MCF 10A (cell line): Measurements from ENCODE around the gene SIPA1. TPM values are rescaled to one million over a fixed set of nuclear protein-coding genes. Genes with fewer than 3 reads are reported as not detected.

ENCODE experiments used
- BruUV-seq: library from RNA; stranded (reverse); fragments of 400-500 nt; replicated peaks from 2 replicates; lab custom pipeline; 2021; lab: Mats Ljungman, UMichigan
- CTCF ChIA-PET: fragments of 300-600 bp; sonication (Branson Sonifier 250); formaldehyde crosslinking; extraction: SDS; loops from one replicate; lab custom pipeline; 2021; ENCODE audit warnings: antibody characterized with exemption, inconsistent platforms; lab: Yijun Ruan, JAX
- POLR2A ChIA-PET: fragments of 300-600, 350-650 bp; sonication (Branson Sonifier 250); formaldehyde crosslinking; extraction: SDS; loops from one replicate; lab custom pipeline; 2020; ENCODE audit warnings: antibody characterized with exemption, inconsistent platforms; lab: Yijun Ruan, JAX
- DNase-seq: peaks from one replicate; pipeline ENCODE4 v3.0.0-alpha.2; 2018; ENCODE audit not compliant: unreplicated experiment
- H3K27ac Mint-ChIP-seq: one replicate; pipeline ENCODE4 v1.8.0; 2022; ENCODE audit warnings: mild to moderate bottlenecking, low read depth, mixed read lengths; ENCODE audit not compliant: unreplicated experiment
- H3K27me3 Mint-ChIP-seq: one replicate; pipeline ENCODE4 v1.8.0; 2022; ENCODE audit warnings: mixed read lengths; ENCODE audit not compliant: insufficient read depth, unreplicated experiment
- H3K36me3 Mint-ChIP-seq: one replicate; pipeline ENCODE4 v1.8.0; 2022; ENCODE audit warnings: mild to moderate bottlenecking, moderate library complexity, mixed read lengths; ENCODE audit not compliant: insufficient read depth, unreplicated experiment
- H3K4me1 Mint-ChIP-seq: one replicate; pipeline ENCODE4 v1.8.0; 2022; ENCODE audit warnings: mixed read lengths; ENCODE audit not compliant: insufficient read depth, unreplicated experiment
- H3K4me3 Mint-ChIP-seq: one replicate; pipeline ENCODE4 v1.8.0; 2022; ENCODE audit warnings: mild to moderate bottlenecking, moderate library complexity, mixed read lengths; ENCODE audit not compliant: unreplicated experiment
- H3K9me3 Mint-ChIP-seq: one replicate; pipeline ENCODE4 v1.8.0; 2022; ENCODE audit warnings: mixed read lengths; ENCODE audit not compliant: unreplicated experiment
- intact Hi-C: fragments of 100-400 bp; cut with micrococcal nuclease; formaldehyde crosslinking; loops from 2 replicates; pipeline ENCODE4 v1.14.1; 2022
- microRNA-seq: library from miRNA; unstranded; fragments of <30 nt; microRNA quantifications from one replicate; pipeline ENCODE4 v1.2.0, GENCODE V29; 2022
- total RNA-seq: library from RNA; stranded (reverse); gene quantifications from 2 replicates; pipeline ENCODE4 v1.2.3, GENCODE V29; 2022
- TF ChIP-seq, protein P1 (sequence below): fragments of 200-600 bp; IDR thresholded peaks from one replicate; pipeline ENCODE4 v1.8.0; 2022; ENCODE audit warnings: antibody characterized with exemption, mild to moderate bottlenecking; ENCODE audit not compliant: unreplicated experiment

The SIPA1 gene
- total RNA-seq, 1 experiment from 2014 or later: 4.9 TPM

DNA sequence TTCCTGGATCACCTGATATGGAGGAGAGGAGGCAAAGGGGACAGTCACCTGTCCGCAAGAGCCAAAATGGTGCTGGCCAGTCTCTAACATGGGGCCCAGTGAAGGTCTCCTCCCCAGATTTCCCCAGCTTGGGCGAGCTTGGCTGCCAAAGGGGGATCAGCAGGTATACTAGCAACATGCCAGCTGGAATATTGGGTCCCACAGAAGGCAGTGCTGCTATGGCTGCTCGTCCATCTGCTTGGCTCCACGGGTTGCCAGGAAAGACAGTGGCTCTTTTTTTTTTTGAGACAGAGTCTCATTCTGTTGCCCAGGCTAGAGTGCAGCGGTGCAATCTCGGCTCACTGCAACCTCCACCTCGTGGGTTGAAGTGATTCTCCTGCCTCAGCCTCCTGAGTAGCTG, 61.4 kb downstream of the SIPA1 start:
- no peak for DNase-seq
- Mint-ChIP-seq H3K27me3 (peaks cover 56% of the 10 kb centered on the region), H3K4me1 (no peaks in the 10 kb centered on the region), H3K36me3 (no peaks in the 10 kb centered on the region), H3K27ac (no peak overlapping the region), H3K4me3 (no peak overlapping the region), H3K9me3 (no peaks in the 10 kb centered on the region)
- BruUV-seq: no TSS peak
- ChIA-PET POLR2A (interaction anchor here (0.6 kb wide), 1 partner anchor 21 kb away, joined by 3 read pairs; no protein-coding TSS in a partner anchor), CTCF (no interaction called here)
- TF ChIP-seq, protein P1, sequence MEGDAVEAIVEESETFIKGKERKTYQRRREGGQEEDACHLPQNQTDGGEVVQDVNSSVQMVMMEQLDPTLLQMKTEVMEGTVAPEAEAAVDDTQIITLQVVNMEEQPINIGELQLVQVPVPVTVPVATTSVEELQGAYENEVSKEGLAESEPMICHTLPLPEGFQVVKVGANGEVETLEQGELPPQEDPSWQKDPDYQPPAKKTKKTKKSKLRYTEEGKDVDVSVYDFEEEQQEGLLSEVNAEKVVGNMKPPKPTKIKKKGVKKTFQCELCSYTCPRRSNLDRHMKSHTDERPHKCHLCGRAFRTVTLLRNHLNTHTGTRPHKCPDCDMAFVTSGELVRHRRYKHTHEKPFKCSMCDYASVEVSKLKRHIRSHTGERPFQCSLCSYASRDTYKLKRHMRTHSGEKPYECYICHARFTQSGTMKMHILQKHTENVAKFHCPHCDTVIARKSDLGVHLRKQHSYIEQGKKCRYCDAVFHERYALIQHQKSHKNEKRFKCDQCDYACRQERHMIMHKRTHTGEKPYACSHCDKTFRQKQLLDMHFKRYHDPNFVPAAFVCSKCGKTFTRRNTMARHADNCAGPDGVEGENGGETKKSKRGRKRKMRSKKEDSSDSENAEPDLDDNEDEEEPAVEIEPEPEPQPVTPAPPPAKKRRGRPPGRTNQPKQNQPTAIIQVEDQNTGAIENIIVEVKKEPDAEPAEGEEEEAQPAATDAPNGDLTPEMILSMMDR: no peak
- intact Hi-C loops: no loop called here

GRCh38 chr11:65700399-65700798, 62.5 kb downstream of the SIPA1 start:
- H3K9me3 Mint-ChIP-seq: no peaks in the 10 kb centered on the region
- POLR2A ChIA-PET: no interaction called here

More at GRCh38 chr11:65700399-65700798, 62.5 kb downstream of the SIPA1 start:
- Mint-ChIP-seq H3K27ac (no peak overlapping the region), H3K4me1 (no peaks in the 10 kb centered on the region), H3K27me3 (peaks cover 56% of the 10 kb centered on the region), H3K4me3 (no peak overlapping the region), H3K36me3 (no peaks in the 10 kb centered on the region)
- intact Hi-C loops: no loop called here
- no TSS peak for BruUV-seq
- DNase-seq: no peak
- CTCF ChIA-PET: interaction anchor here (0.6 kb wide), 2 partner anchors 130 to 350 kb away, joined by 3 to 4 read pairs; no protein-coding TSS in a partner anchor
- TF ChIP-seq, protein P1: no peak

Small RNAs within 50 kb of the gene (microRNA-seq; reads per million reads assigned to microRNA genes)
- gene MIR4489 (not detected), gene MIR4690 (1.3 reads per million, percentile 3 among the genes with 10 or more reads in this experiment)

Other genes starting within 250 kb of the SIPA1 start
- 1,026 and 1,292 TPM in 2 replicates for gene NEAT1, start 215.3 kb upstream of the SIPA1 start, total RNA-seq
- 10,851 and 12,068 TPM in 2 replicates for gene MALAT1, start 139.1 kb upstream of the SIPA1 start, total RNA-seq
- 70.9 and 75.5 TPM in 2 replicates for gene SCYL1, start 113.0 kb upstream of the SIPA1 start, total RNA-seq
- gene LTBP3, start 79.7 kb upstream of the SIPA1 start, total RNA-seq: 10.6 and 11.0 TPM in 2 replicates
- gene ZNRD2, start 67.6 kb upstream of the SIPA1 start, total RNA-seq: 65.4 and 68.5 TPM in 2 replicates
- 16.7 and 21.6 TPM in 2 replicates for gene FAM89B, start 65.6 kb upstream of the SIPA1 start, total RNA-seq
- gene EHBP1L1, start 62.0 kb upstream of the SIPA1 start, total RNA-seq: 31.3 and 40.6 TPM in 2 replicates
- 0.25 TPM in 1 of 2 replicates, not detected in the other for gene KCNK7, start 42.3 kb upstream of the SIPA1 start, total RNA-seq
- 35.2 and 39.7 TPM in 2 replicates for gene MAP3K11, start 23.9 kb upstream of the SIPA1 start, total RNA-seq
- gene PCNX3, start 22.3 kb upstream of the SIPA1 start, total RNA-seq: 40.9 and 45.8 TPM in 2 replicates
- 82.1 and 83.0 TPM in 2 replicates for gene RELA, start 24.8 kb downstream of the SIPA1 start, total RNA-seq
- gene KAT5, start 74.2 kb downstream of the SIPA1 start, total RNA-seq: 37.6 and 48.1 TPM in 2 replicates
- gene RNASEH2C, start 82.7 kb downstream of the SIPA1 start, total RNA-seq: 27.4 and 35.7 TPM in 2 replicates
- 12.9 and 14.4 TPM in 2 replicates for gene AP5B1, start 142.9 kb downstream of the SIPA1 start, total RNA-seq
- gene OVOL1, start 149.0 kb downstream of the SIPA1 start, total RNA-seq: not detected in 2 replicates
- gene SNX32, start 195.9 kb downstream of the SIPA1 start, total RNA-seq: not detected in 2 replicates
- 589 and 611 TPM in 2 replicates for gene CFL1, start 220.1 kb downstream of the SIPA1 start, total RNA-seq
- gene MUS81, start 222.3 kb downstream of the SIPA1 start, total RNA-seq: 59.0 and 77.6 TPM in 2 replicates
- gene EFEMP2, start 234.7 kb downstream of the SIPA1 start, total RNA-seq: 2.4 and 3.3 TPM in 2 replicates
- not detected in 2 replicates for gene CTSW, start 241.7 kb downstream of the SIPA1 start, total RNA-seq